HG02759 (cell line): ENCODE measurements around the gene MGAT2.
A peak's percentile ranks its signal among the peaks of the same experiment; 100 is the strongest.
"Not testable (repeated sequence)": the region's sequence is repeated elsewhere in the genome, so short reads cannot be mapped to it uniquely, and the experiment has no call there.

Experiments used
- ATAC-seq: cut with Tn5 transposase; IDR thresholded peaks from one replicate; pipeline ENCODE4 v1.9.1; 2021; ENCODE audit warnings: mild to moderate bottlenecking, moderate library complexity; ENCODE audit not compliant: unreplicated experiment

Gene MGAT2

DNA sequence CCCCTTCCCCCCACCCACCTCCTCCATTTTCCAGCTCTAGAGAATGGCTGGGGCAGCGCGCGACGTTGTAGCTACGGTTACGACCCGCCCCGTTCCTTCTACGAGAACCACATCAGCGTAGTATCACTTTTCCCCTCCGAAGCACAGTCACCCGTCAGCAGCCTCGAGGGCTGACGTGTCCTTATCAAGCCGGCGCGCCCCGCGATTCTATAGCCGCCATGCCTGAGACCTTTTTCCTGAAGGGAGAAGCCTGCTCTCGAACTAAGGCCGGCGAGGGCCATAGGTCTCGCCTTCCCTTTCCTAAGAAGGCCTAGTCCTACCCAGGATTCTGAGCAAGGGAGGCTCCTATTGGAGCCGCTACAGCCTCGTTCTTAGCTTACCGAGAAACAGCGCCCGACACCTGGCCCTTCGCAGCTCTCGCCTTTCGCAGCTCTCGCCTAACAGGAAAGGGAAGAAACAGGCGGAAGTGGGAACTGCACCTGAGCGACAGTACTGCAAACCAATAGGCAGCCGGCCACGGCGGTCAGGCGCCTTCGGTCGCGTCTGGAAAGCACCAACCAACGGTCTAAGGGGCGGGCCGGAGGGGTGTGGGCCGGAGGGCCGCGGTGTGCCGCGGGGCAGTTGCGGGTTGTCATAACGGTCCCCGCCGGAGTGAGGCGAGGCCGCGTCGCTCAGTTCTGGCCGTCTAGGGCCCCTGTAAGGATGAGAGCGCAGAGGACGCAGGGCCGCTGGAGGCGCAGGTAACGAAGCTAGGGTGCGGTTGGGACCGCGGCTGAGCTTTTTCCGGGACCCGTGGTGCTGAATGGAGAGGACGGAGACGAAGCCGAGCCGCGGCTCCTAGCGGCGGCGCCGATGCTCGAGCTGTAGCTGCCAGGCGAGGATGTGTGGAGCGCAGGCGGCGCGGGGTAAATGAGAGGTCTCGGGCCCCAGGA is at the start of gene MGAT2, which contains the start of gene RPL36AL:
MGAT2 (plus strand) TSS at position 618 of the 932 bp plus-strand sequence. CDS start 470 bp downstream, outside the sequence.
RPL36AL (minus strand) TSS at position 445 of the 932 bp plus-strand sequence. CDS start 1,522 bp downstream, outside the sequence.
- peak; percentile 96 for ATAC-seq

DNA sequence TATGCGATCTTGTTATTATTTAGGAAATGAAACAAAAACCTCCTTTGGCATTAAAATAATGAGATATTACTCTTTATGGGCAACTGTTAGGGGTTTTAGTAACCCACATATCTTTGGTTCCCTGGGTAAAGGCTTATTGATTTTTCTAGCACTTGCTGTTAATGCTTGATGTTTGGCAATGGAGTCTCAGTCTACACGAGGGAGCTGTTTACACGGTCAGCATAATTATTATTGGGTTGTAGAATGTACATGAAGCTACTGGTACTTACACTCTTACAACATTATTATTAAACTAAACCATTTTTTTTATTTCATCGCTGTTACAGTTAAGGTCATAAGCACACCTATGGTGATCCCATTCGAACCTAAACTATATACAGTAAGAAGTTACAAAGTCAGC is 46.6 kb upstream of the MGAT2 start:
- ATAC-seq, result no peak

DNA sequence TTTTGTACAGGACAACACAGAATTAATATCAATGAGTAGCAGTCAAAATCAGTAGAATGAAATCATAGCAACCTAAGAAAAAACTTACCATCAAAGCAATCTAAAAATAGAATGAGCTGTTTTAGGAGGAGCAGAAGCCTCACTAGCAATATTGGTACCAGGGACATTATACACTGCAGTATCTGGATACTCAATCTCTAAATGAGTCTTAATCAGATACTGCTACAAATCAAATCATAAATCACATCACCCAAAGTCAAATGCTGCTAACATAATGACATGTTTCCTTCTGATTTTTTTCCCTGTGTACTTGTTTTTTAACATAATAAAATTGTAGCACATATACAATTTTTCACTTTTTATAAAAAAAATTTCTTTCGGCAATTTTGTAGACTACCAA is 42.5 kb upstream of the MGAT2 start:
- ATAC-seq, result no peak

DNA sequence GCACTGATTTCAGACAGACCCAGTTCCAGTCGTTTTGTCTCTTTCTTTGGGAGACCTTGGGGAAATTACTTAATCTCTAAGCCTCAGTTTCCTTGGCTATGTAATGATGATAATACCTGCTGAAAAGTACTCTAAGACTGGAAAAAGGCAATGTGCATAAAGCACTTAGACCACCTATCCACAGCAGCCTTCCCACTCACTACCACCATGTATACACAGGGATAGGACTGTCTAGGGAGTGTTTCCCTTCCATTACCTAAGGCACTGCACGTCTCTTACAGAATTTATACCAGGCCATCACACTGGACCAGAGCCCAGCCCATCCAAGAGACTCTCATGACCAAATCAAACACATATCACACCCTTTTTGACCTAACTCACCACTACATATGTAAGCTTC is 40.8 kb upstream of the MGAT2 start:
- no peak for ATAC-seq

DNA sequence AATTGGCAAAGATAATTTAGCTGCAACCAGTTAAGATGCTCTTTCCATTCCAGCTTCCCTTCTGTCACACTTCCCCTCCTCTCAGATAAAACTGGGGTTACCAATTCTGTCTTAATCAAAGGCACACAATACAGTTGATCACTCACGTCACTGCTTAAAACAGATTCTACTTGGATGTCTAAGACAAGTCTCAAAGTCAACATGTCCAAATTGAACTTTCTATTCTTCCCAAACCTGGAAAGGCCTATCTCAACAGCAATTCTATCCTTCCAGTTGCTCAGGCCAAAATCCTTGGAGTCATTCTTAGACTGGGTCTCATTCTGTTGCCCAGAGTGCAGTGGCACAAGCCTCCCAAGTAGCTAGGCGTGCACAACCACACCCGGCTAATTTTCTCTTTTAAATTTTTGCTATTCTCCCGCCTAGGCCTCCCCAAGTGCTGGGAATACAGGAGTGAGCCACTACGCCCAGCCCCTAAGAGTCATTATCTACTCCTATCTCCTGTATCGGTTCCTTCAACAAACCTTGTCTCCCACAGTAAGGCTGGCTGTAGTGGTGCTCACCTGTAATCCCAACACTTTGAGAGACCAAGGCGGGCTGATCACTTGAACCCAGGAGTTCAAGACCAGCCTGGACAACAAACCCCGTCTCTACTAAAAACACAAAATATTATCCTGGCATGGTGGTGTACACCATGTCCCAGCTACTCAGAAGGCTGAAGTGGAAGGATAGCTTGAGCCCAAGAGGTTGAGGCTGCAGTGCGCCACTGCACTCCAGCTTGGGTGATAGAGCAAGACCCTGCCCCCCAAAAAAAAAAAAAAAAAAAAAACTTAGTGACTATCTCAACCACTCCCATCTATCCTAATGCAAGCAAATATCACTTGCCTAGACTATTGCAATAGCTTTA is 39.1 kb upstream of the MGAT2 start:
- no peak for ATAC-seq

DNA sequence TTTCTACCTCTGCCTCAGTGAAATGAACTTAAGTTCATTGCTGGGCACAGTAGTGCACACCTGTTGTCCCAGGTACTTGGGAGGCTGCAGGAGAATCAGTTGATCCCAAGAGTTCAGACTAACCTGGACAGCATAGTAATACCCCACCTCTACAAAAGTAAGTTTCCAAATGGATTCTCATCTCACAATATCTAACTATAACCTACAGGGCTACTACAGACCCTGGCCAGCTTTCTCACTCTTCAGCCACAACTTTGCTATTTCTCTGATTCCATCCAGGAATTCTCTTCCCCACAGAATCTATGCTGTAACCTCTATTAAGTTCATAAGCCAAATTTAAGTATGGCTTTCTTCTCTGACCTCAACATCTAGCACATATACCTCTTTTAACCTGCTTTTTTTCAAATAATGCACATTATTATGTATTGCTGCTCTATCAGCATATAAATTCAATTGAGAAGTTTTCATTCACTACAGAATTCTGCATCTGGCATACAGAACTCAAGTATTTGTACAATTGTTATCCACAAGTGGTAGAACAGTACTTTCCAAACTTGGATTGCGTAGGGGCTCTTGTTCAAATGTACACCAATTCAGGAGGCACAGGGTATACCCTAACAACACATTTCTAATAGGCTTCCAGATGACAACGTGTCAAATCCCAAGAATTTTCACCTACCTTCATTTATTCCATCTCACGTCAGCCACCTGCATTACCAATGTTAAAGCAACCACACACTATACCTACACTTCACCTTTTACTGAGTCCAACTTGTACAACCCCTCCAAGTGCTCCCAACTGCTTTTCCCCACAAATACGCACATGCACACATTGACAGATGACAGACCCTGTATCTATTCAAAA is 38.3 kb upstream of the MGAT2 start:
- ATAC-seq, result no peak

DNA sequence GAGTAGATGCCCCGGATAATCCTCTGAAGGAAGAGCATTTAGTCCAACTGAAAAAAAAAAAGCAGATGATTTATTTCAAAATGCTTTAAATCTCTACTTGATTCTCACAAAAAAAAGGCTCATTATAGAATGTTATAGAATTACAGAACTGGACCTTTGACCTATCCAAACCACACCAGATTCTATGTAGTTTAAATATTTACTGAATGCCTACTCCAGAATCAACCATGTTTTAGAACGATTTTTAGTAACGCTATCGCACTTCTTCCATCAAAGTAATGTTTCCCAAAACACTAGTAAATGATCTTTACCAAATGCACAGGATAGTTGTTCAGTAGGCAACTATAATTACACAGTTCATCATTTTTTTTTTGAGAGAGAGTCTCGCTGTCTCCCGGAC is 37.0 kb upstream of the MGAT2 start:
- no peak for ATAC-seq

DNA sequence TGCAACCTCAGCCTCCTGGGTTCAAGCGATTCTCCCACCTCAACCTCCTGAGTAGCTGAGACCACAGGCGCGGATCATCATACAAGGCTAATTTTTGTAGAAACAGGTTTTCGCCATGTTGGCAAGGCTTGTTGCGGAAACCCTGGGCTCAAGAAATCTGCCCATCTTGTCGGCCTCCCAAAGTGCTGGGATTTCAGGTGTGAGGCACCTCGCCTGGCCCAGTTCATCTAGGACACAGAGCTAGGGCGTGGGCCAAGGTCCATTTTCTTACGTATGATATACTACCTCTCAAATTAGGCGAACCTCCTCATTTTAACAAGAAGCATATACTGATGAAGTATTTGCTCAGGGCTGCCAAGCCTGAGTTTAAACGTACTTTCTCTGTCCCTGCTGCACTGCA is 36.5 kb upstream of the MGAT2 start:
- no peak for ATAC-seq

DNA sequence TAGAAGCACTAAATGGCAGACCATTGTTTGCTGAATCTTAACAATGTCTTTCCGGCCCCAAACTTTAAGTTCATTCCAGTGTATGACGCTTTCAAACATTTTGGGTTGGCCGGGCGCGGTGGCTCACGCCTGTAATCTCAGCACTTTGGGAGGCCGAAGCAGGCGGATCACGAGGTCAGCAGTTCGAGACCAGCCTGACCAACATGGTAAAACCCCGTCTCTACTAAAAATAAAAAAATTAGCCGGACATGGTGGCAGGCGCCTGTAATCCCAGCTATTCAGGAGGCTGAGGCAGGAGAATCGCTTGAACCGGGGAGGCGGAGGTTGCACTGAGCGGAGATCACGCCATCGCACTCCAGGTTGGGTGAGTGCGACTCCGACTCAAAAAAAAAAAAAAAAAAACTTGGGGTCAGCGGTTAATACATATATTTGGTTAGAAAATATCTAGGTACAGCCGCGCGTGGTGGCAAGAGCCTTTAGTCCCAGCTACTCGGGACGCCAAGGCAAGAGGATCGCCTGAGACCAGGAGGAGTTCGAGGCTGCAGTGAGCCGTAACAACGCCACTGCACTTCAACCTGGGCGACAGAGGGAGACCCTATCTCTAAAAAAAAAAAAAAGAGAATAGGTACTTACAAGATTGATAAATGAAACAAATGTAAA is 35.5 kb upstream of the MGAT2 start:
- not testable (repeated sequence) for ATAC-seq

DNA sequence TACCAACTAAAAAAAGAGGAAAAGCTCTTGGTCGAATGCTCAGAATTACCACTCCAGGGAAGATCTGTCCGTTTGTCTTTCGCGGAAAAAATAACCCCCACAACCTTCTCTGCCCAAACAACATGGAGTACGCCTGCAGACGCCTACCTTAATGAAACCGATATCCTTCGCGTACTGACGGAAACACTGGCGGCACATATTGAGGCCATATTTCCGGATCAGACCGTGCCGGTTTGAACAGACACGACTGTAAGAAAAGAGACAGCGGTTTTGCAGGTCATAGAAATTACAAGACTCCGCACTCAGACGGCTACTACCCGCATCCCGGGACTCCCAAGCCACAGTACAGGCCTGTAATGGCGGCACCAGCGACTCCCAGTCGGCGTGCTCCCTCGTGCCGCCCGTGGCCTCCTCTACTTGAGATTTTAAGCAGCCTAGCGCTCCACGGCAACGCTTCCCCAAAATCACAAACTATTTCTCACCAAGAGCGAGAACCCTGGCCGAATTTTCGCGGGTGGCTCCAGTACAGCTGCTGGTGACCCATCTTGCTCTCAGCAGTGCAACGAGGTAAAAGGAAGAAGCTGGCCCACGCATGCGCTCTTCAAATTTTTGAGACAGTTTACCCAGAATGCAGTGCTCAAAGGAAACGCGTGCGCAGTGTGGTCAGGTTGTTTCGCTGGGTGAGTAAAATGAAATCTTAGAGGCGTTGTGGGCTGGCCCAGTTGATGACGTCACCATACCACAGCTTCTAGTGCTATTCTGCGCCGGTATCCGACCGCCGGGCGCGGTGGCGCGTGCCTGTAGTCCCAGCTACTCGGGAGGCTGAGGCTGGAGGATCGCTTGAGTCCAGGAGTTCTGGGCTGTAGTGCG is 34.6 kb upstream of the MGAT2 start, which contains the start of gene RPS29:
RPS29 (minus strand) TSS at position 578 of the 870 bp plus-strand sequence; CDS start at position 544, 34 bp downstream.
- ATAC-seq, result peak; percentile 86

DNA sequence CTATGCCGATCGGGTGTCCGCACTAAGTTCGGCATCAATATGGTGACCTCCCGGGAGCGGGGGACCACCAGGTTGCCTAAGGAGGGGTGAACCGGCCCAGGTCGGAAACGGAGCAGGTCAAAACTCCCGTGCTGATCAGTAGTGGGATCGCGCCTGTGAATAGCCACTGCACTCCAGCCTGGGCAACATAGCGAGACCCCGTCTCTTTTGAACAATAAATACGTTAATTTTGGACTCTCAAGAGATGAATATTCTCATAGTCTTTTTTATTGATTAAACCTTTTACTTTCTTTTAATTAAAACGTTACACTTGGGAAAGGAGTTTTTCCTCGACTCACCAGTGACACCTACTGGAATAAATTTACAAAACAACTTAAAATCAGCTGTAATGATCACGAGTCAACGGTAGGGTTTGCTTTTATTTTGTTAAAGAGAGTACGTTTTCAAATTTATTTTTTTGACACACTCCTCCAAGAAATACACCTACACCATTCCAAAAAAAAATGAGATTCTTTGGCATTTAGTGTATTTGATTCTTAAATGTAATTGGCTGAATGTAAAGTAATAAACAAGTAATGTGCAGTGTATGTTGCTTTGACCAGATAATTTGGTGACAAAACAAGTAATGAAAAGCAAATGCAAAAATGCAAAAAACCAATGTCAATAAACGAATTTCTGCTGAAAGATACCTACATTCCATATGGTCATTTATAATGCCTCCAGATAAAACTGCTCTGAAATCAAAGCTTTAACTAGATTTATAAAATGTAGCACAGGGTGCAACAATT is 33.7 kb upstream of the MGAT2 start:
- ATAC-seq, result peak; percentile 29

DNA sequence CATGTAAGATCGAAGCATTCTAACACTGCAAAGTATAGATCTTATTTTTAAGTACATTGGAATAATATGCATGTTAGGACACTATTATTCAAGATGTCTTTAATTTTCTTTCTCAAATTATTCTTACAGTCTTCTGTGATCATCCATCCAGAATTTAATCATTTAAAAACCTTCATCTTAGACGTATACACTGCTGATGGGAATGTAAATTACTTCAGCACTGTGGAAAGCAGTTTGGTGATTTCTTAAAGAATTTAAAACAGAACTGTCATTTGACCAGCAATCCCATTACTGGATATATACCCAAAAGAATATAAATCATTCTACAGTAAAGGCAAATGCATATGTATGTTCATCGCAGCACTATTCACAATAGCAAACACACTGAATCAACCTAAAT is 31.2 kb upstream of the MGAT2 start:
- no peak for ATAC-seq

DNA sequence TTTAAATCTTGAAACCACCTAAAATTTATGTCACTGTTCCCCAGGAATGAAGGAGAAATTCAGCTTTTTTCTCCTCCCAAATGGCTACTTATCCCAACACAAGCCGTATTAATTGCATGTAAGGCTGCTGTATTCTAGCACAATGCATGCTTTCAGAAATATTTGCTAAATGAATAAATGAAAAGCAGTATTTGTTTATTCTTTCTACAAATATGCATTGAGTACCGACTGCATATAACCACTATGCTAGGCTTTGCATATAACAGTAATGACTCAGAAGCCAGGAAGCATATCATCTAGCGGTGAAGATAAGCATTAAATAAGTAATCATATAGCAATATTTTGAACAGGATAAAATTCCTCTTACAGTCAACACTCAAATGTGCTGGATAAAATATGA is 27.6 kb upstream of the MGAT2 start:
- ATAC-seq, result no peak

DNA sequence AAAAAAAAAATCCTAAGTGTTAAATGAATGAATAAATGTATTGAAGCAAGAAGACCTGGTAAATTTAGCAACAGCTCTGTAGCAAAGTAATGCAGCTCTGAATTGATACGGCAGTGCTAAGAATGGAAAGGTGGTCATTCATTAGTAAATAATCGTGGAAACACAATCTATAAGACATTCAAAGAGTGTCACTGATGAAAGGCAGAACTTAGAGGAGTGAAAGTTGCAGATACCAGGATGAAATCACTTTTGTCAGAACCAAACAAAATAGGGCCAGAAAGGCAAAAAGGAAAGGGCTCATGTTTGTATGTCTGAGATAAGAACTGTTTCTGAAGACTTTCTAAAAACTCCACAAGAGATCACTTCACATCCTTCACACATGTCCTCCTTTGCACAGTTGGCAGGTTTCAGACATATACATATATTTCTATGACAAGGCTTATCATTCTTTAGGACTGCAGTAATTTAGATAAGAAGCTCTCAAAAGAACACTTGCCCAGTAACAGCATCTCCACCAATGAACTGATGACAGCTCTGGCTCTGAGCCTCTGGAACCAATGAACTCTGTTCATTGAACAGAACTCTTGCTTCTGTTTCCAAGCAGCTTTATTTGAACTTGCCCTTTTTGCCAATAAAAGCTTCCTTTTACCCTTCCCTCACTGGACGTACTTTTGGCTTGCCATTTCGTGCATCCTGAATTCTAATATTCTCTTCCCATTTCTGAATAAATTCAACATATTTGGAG is 26.1 kb upstream of the MGAT2 start:
- peak; percentile 31 for ATAC-seq

DNA sequence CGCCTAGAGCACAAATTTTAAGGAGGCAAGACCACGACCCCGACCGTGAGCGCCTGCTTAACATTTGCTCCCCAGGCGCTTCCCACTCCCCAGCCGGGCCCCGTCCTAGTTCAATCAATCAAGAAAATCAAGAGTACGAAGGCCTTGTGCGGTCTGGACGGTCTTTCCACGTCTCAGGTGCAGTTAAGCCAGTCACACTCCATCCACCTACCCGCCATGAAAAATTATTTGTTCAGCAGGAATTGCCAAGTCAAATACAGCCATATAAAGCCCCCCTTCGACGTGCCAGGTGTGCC is 22.5 kb upstream of the MGAT2 start:
- no peak for ATAC-seq

DNA sequence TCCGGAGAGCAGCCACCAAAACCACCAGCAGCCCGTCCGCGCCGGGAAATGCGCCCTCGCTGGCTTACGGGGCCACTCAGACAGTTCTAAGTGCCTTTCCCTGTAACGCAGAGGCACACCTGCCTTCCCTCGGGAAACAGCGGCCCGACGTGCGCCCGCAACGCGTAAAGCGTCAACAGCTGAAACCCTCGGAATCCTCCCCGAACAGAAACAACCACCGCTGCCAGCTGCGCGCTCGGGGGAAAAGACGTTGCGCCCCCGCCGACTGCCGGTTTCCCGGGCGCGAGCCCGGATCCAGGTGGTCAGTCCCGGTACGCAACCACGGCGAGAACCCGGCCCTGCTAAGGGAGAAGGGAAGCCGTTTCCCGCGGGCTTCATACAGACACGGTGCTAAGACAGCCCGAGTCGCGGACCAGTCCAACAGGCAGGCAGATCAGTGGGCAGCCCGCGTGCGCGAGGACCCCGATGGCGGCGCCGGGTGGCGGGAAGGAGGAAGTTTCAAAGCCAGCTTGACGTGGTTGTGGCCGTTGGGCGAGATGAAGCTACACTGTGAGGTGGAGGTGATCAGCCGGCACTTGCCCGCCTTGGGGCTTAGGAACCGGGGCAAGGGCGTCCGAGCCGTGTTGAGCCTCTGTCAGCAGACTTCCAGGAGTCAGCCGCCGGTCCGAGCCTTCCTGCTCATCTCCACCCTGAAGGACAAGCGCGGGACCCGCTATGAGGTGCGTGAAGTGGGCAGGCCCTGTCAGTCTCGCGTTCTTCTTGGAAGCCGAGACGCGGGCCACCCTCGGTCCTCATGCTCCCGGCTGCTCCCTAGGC is 21.9 kb upstream of the MGAT2 start, which contains the start of gene LRR1:
LRR1 (plus strand) TSS at position 456 of the 816 bp plus-strand sequence; CDS start at position 537, 81 bp downstream.
- ATAC-seq, result peak; percentile 61

DNA sequence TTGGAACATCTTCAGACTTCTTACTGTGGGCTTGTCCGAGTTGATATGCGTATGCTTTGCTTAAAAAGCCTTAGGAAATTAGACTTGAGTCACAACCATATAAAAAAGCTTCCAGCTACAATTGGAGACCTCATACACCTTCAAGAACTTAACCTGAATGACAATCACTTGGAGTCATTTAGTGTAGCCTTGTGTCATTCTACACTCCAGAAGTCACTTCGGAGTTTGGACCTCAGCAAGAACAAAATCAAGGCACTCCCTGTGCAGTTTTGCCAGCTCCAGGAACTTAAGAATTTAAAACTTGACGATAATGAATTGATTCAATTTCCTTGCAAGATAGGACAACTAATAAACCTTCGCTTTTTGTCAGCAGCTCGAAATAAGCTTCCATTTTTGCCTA is 13.0 kb upstream of the MGAT2 start:
- no peak for ATAC-seq
